A673 (cell line): ENCODE results near the gene VAMP3. TPM values are rescaled to one million over a fixed set of nuclear protein-coding genes. Genes with fewer than 3 reads are reported as not detected.

Source experiments
- Bru-seq: library from RNA; stranded (reverse); fragments of 400-500 nt; gene quantifications from one replicate; lab custom pipeline; 2021; lab: Mats Ljungman, UMichigan
- BruChase-seq, 2 experiments: library from RNA; stranded (reverse); fragments of 400-500 nt; gene quantifications; one replicate each; lab custom pipeline; 2021; lab: Mats Ljungman, UMichigan
- BruUV-seq: library from RNA; stranded (reverse); fragments of 400-500 nt; replicated peaks from 2 replicates; lab custom pipeline; 2021; lab: Mats Ljungman, UMichigan
- CTCF ChIA-PET: fragments of 300-600 bp; sonication (Branson Sonifier 250); formaldehyde crosslinking; loops from one replicate; lab custom pipeline; 2022; ENCODE audit warnings: antibody characterized with exemption; lab: Charles Lee
- POLR2A ChIA-PET: fragments of 300-600 bp; sonication (Branson Sonifier 250); formaldehyde crosslinking; loops from one replicate; lab custom pipeline; 2022; ENCODE audit warnings: antibody characterized with exemption; ENCODE audit not compliant: low non-redundant PET; lab: Charles Lee
- DNase-seq: peaks from one replicate; pipeline ENCODE4 v3.0.0-alpha.2; 2015; ENCODE audit warnings: low spot score
- H3K27ac ChIP-seq: fragments of 200-600 bp; sonication (generic); 2 replicates; pipeline ENCODE4 v1.5.1; 2016; ENCODE audit warnings: mixed run types, low read depth, mild to moderate bottlenecking, mixed read lengths, antibody characterized with exemption, low read length; ENCODE audit not compliant: poor library complexity, severe bottlenecking
- H3K27me3 ChIP-seq: fragments of 200-600 bp; sonication (generic); replicated peaks from 2 replicates; pipeline ENCODE4 v1.6.1; 2017; ENCODE audit warnings: mixed run types, low read depth, mild to moderate bottlenecking, mixed read lengths, antibody characterized with exemption, low read length; ENCODE audit not compliant: insufficient read depth, poor library complexity
- H3K36me3 ChIP-seq: fragments of 200-600 bp; sonication (generic); 2 replicates; pipeline ENCODE4 v1.6.1; 2016; ENCODE audit warnings: mixed run types, mild to moderate bottlenecking, mixed read lengths, antibody characterized with exemption, low read length; ENCODE audit not compliant: insufficient read depth, poor library complexity, severe bottlenecking
- H3K4me1 ChIP-seq: fragments of 200-600 bp; sonication (generic); 2 replicates; pipeline ENCODE4 v1.6.1; 2017; ENCODE audit warnings: mixed run types, mild to moderate bottlenecking, mixed read lengths, antibody characterized with exemption, low read length; ENCODE audit not compliant: insufficient read depth, poor library complexity, severe bottlenecking
- H3K4me3 ChIP-seq: fragments of 200-600 bp; sonication (generic); 2 replicates; pipeline ENCODE4 v1.5.1; 2016; ENCODE audit warnings: low read depth, mixed run types, mild to moderate bottlenecking, mixed read lengths, low read length; ENCODE audit not compliant: poor library complexity, severe bottlenecking
- H3K9me3 ChIP-seq: fragments of 200-600 bp; sonication (generic); 2 replicates; pipeline ENCODE4 v1.6.1; 2016; ENCODE audit warnings: mixed run types, low read depth, mild to moderate bottlenecking, mixed read lengths, antibody characterized with exemption, low read length; ENCODE audit not compliant: poor library complexity, severe bottlenecking
- CTCF ChIP-seq: fragments of 300-800, 200-600 bp; sonication (generic); conservative IDR thresholded peaks from 2 replicates; pipeline ENCODE4 v1.5.1; 2017; ENCODE audit warnings: low read depth, mild to moderate bottlenecking, antibody characterized with exemption, low read length, moderate library complexity, mixed read lengths
- EZH2 ChIP-seq: fragments of 200-600 bp; sonication (generic); IDR thresholded peaks from 2 replicates; pipeline ENCODE4 v1.6.1; 2017; ENCODE audit warnings: borderline replicate concordance, low read depth, mild to moderate bottlenecking, mixed read lengths, antibody characterized with exemption, low read length; ENCODE audit not compliant: poor library complexity, severe bottlenecking
- intact Hi-C: fragments of 100-400 bp; cut with micrococcal nuclease; formaldehyde crosslinking; loops from one replicate; pipeline ENCODE4 v1.10.0; 2022; ENCODE audit not compliant: unreplicated experiment
- long read RNA-seq: library from polyadenylated mRNA; stranded (forward); transcript quantifications from one replicate; pipeline ENCODE4 v2.0.0, GENCODE V29; 2022
- total RNA-seq: library from RNA; stranded (reverse); gene quantifications from 2 replicates; pipeline ENCODE4 v1.2.3, GENCODE V29; 2021

Gene VAMP3
- 65.2 and 76.2 TPM in 2 replicates for total RNA-seq
- Bru-seq, nascent RNA = percentile 86 among the genes with signal in this experiment
- BruChase-seq, experiment 1, labeled RNA remaining after a 2-hour chase = percentile 96 among the genes with signal in this experiment
- BruChase-seq, experiment 2, labeled RNA remaining after a 6-hour chase = percentile 97 among the genes with signal in this experiment
- long read RNA-seq, transcript VAMP3-201 (5 exons, 2,205 nt) = major isoform, 77 of 85 reads
- long read RNA-seq, partial matches to known transcripts = 3 of 85 reads
- long read RNA-seq, other reads (novel, unspliced or antisense) = 2 of 85 reads

GRCh38 chr1:7770997-7771822 lies at the start of gene VAMP3:
Gene VAMP3 (plus strand): TSS chr1:7771296. CDS start chr1:7771384, 88 bp downstream.
- peak within 1 kb of the TSS; percentile 88 for H3K27ac ChIP-seq
- POLR2A ChIA-PET = no interaction called here
- intact Hi-C loops = no loop called here

GRCh38 chr1:7721940-7722669 lies 49.0 kb upstream of the VAMP3 start:
- no TSS peak for BruUV-seq
- no peaks in the 10 kb centered on the region for H3K36me3 ChIP-seq
- H3K9me3 ChIP-seq = no peaks in the 10 kb centered on the region
- no peak for DNase-seq
- ChIA-PET POLR2A (no interaction called here), CTCF (no interaction called here)
- no peak overlapping the region for H3K27ac ChIP-seq
- H3K27me3 ChIP-seq = peaks cover 29% of the 10 kb centered on the region
- TF ChIP-seq EZH2 (no peak), CTCF (no peak)
- no peaks in the 10 kb centered on the region for H3K4me1 ChIP-seq
- intact Hi-C loops = no loop called here
- no peak overlapping the region for H3K4me3 ChIP-seq

More at GRCh38 chr1:7770997-7771822, at the start of gene VAMP3:
- H3K27me3 ChIP-seq = no peaks in the 10 kb centered on the region
- BruUV-seq = no TSS peak
- peak; percentile 69 for DNase-seq
- H3K36me3 ChIP-seq = no peaks in the 10 kb centered on the region
- TF ChIP-seq CTCF (no peak), EZH2 (no peak)
- CTCF ChIA-PET = no interaction called here
- peaks cover 8% of the 10 kb centered on the region for H3K4me1 ChIP-seq
- peak within 1 kb of the TSS; percentile 97 for H3K4me3 ChIP-seq
- H3K9me3 ChIP-seq = no peaks in the 10 kb centered on the region

- no peak overlapping the region for H3K4me3 ChIP-seq
- H3K9me3 ChIP-seq = no peaks in the 10 kb centered on the region
- H3K4me1 ChIP-seq = no peaks in the 10 kb centered on the region
- TF ChIP-seq CTCF (no peak), EZH2 (no peak)
- H3K36me3 ChIP-seq = no peaks in the 10 kb centered on the region
- BruUV-seq = no TSS peak
- intact Hi-C loops = no loop called here
- CTCF ChIA-PET = no interaction called here
- no peak for DNase-seq
- POLR2A ChIA-PET = no interaction called here
- peaks cover 29% of the 10 kb centered on the region for H3K27me3 ChIP-seq
- H3K27ac ChIP-seq = no peak overlapping the region
Observed at GRCh38 chr1:7722670-7723012, 48.5 kb upstream of the VAMP3 start.
